Activated naive CD4-positive, alpha-beta T cell treated with anti-CD3 and anti-CD28 coated beads, Interleukin-2, amount 10 ng/mL, durations not matched to agents 7 days and 5 days (primary cell): Measurements from ENCODE around the gene NTNG1.

Source experiments
- CTCF ChIA-PET: fragments of 350-600 bp; sonication (Branson Sonifier 250); formaldehyde crosslinking; loops from one replicate; lab custom pipeline; 2021; ENCODE audit warnings: antibody characterized with exemption; lab: Charles Lee
- DNase-seq: peaks from one replicate; pipeline ENCODE4 v3.0.0-alpha.2; 2020
- H3K27ac Mint-ChIP-seq: one replicate; pipeline ENCODE4 v1.8.0; 2021; ENCODE audit warnings: mild to moderate bottlenecking, moderate library complexity, mixed read lengths
- H3K27me3 Mint-ChIP-seq: one replicate; pipeline ENCODE4 v1.8.0; 2021; ENCODE audit warnings: mild to moderate bottlenecking, mixed read lengths
- H3K36me3 Mint-ChIP-seq: one replicate; pipeline ENCODE4 v1.8.0; 2021; ENCODE audit warnings: mixed read lengths
- H3K4me1 Mint-ChIP-seq: one replicate; pipeline ENCODE4 v1.8.0; 2021; ENCODE audit warnings: mixed read lengths
- H3K4me3 Mint-ChIP-seq: one replicate; pipeline ENCODE4 v1.8.0; 2021; ENCODE audit warnings: mild to moderate bottlenecking, moderate library complexity, mixed read lengths
- H3K9me3 Mint-ChIP-seq: one replicate; pipeline ENCODE4 v1.8.0; 2021; ENCODE audit warnings: mixed read lengths

The NTNG1 gene

DNA sequence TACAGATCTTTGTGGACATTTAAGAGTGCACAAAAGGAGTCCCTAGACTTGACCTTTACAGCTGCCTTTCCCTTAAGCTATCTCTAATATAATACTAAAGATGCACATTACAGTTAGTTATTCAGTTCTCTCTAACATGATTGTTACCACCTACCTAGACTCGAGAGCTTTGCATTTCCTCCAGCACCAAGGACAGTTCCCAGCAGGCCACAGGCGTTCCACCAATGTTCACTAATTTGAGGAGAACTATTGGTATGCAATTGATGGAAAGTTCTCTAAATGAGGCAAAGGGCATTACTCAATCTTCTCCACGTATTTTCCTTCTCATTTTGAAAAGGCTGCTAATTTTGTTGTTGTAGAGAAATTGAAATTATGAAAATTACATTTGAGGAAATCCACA lies 5.4 kb upstream of the NTNG1 start:
- peaks cover 8% of the 10 kb centered on the region for H3K4me1 Mint-ChIP-seq
- no peaks in the 10 kb centered on the region for H3K9me3 Mint-ChIP-seq
- no peak overlapping the region for H3K4me3 Mint-ChIP-seq
- H3K27me3 Mint-ChIP-seq: peaks cover 29% of the 10 kb centered on the region
- CTCF ChIA-PET: interaction anchor here (1.0 kb wide), 1 partner anchor 28 kb away, joined by 5 read pairs; no protein-coding TSS in a partner anchor
- no peak overlapping the region for H3K27ac Mint-ChIP-seq
- DNase-seq: peak; percentile 57
- no peaks in the 10 kb centered on the region for H3K36me3 Mint-ChIP-seq

DNA sequence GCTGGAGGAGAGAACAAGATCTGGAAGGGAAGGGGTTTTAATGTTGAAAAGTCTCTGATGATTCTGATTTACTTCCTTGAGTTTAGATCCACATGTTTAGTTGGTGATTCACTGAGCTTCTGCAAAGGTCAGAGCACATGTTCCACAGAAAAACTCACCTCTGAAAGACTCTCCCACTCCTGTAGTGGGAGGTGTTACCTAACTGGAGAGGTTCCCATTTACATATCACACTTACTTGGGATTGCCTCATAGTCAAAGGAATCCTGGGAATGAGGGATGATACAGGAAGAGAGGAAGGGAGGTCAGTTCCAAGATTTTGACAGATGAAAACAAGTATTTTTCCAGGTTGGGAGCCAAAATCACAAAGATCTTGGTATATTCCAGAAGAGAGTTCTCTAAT lies 2.7 kb upstream of the NTNG1 start:
- peaks cover 45% of the 10 kb centered on the region for H3K27me3 Mint-ChIP-seq
- H3K36me3 Mint-ChIP-seq: no peaks in the 10 kb centered on the region

DNA sequence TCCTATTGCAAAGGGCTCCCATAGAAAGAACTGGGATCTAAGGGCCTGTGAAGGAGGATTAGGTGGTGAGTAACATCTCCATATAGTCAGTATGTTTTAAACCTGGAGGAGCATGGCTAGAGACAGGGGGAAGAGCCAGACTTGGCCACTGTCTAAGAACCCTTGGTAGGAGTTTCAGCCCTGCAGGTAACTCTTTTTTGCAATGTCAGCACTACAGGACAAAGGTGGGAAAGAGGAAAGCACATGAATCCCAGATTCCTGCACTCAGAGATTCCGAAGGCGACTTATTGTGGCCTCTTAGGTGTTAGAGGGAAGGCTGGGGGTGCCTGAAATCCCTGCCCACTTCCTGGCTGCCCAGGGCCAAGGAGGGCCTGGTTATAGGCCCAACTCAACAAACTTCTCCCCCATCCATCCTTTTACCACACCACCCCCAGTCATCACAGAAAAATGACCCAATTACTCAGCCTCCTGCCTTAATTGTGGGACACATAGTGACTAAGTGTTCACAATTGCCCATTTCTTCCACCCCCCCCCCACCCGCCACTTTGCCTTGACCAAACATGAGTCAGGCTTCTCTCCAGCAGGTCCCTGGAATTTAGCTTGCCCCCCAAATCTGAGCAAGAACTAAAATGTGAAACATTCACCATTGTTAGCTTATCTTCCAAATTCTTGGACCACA lies 1.9 kb upstream of the NTNG1 start:
- peaks cover 17% of the 10 kb centered on the region for H3K4me1 Mint-ChIP-seq
- H3K4me3 Mint-ChIP-seq: no peak overlapping the region

More for the DNA sequence above, 2.7 kb upstream of the NTNG1 start:
- no peaks in the 10 kb centered on the region for H3K9me3 Mint-ChIP-seq
- DNase-seq: no peak
- no peak overlapping the region for H3K4me3 Mint-ChIP-seq
- CTCF ChIA-PET: no interaction called here
- no peak overlapping the region for H3K27ac Mint-ChIP-seq
- H3K4me1 Mint-ChIP-seq: peaks cover 17% of the 10 kb centered on the region

DNA sequence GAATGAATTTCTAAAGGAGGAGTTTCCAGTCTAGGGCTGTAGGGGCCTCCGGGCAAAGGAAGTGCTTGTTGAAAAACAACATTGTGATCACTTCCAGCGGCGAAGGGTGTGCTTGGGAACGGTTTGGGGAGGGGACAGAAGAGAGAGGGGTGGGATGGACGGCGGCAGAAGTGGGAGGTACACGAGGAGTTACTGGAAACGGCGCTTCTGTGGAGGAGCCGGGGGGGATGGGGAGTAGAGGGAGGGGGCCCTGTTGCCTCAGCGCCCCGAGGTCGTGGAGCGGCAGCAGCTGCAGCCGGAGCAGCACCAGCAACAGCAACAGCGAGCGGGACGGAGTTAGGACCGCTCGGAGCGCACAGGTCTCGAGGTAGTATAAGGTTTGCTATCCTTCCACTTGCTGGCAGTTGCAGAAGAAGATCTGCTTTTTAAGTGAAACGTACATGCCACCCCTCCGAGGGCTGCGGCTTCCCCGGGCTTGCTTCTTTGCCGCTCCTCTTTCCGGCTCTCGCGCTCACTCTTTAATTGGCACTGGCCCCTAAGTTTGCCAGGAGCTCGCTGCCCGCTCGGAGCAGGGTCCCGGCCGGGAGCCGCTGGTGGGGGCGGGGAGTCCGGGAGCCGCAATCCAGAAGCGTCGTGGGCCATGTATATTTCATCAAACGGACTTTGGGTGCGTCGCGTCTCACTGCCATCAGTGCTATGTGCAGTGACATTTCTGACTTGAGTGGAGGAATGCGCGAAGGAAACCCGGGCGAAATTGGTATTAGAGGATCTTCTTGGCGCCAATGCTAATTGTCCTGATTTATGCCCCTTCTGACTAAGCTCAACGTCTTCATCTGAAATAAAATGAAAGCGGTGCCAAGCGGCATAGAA lies 771 bp upstream of the NTNG1 start:
- Mint-ChIP-seq H3K4me1 (peaks cover 17% of the 10 kb centered on the region), H3K27ac (no peak overlapping the region), H3K36me3 (no peaks in the 10 kb centered on the region), H3K27me3 (peaks cover 45% of the 10 kb centered on the region), H3K9me3 (no peaks in the 10 kb centered on the region), H3K4me3 (peak overlapping the region; percentile 61)
- CTCF ChIA-PET: no interaction called here
- DNase-seq: peak; percentile 32

More for the DNA sequence above, 1.9 kb upstream of the NTNG1 start:
- no peak overlapping the region for H3K27ac Mint-ChIP-seq
- no peaks in the 10 kb centered on the region for H3K36me3 Mint-ChIP-seq
- H3K9me3 Mint-ChIP-seq: no peaks in the 10 kb centered on the region
- no peak for DNase-seq
- CTCF ChIA-PET: no interaction called here
- H3K27me3 Mint-ChIP-seq: peaks cover 45% of the 10 kb centered on the region

DNA sequence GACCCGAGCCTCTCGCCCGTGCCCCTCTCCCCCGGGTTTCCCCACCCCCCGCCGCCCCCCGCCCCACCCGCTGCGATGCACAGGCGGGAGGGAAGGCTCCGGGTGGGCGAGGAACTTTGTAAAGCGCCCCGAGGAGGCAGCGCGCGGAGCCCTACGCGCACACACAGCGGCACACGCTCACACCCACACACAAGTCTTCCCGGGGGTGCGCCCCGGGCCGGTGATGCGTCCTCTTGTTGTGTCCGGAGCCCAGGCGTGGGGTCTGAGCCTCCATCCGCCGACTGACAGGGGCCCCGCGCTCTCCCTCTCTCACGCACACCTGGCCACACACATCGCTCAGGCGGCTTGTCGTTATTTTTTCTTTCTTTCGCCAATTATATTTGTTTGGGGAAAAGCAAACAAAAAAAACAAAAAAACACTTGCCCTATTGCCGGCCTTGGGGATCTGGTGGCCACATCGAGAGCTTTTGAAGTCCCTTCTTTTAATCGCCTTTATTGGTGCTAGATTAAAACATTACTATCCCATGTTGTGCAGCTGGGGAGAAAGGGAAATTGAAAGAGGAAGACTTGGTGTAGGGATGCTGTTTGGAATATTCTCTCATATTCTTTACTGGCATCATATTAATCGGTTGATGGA lies 770 bp downstream of the NTNG1 start:
- Mint-ChIP-seq H3K27me3 (peaks cover 45% of the 10 kb centered on the region), H3K36me3 (no peaks in the 10 kb centered on the region), H3K27ac (no peak overlapping the region), H3K9me3 (no peaks in the 10 kb centered on the region), H3K4me1 (peaks cover 17% of the 10 kb centered on the region), H3K4me3 (peak overlapping the region; percentile 60)
- no peak for DNase-seq
- CTCF ChIA-PET: interaction anchor here (0.6 to 0.9 kb wide), 3 partner anchors 10 to 1170 kb away, joined by 3 to 4 read pairs (median 3); no protein-coding TSS in a partner anchor

DNA sequence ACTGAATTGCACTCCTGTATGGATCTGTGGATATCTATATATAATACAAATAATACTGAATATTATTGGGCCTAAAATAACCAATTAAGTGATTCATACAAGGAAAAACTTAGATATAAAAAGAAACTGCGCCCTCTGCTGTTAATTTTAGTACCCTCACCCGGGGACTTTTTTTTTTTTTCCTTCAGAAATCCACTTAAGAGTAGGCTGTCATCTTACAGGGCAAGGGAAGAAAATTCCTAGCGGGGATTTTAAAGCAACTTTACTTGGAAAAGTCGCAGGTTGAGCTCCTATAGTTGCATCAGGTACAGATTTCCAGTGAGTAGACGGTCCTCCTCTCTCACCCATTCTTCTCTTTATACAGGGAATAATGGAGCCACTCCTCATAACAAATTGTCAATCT lies 1.3 kb downstream of the NTNG1 start:
- DNase-seq: no peak
- H3K9me3 Mint-ChIP-seq: no peaks in the 10 kb centered on the region
- H3K36me3 Mint-ChIP-seq: no peaks in the 10 kb centered on the region
- no peak overlapping the region for H3K27ac Mint-ChIP-seq
- no peak overlapping the region for H3K4me3 Mint-ChIP-seq
- peaks cover 17% of the 10 kb centered on the region for H3K4me1 Mint-ChIP-seq
- CTCF ChIA-PET: interaction anchor here (0.6 to 0.9 kb wide), 3 partner anchors 15 to 1169 kb away, joined by 3 to 4 read pairs (median 4); no protein-coding TSS in a partner anchor
- H3K27me3 Mint-ChIP-seq: peaks cover 45% of the 10 kb centered on the region

DNA sequence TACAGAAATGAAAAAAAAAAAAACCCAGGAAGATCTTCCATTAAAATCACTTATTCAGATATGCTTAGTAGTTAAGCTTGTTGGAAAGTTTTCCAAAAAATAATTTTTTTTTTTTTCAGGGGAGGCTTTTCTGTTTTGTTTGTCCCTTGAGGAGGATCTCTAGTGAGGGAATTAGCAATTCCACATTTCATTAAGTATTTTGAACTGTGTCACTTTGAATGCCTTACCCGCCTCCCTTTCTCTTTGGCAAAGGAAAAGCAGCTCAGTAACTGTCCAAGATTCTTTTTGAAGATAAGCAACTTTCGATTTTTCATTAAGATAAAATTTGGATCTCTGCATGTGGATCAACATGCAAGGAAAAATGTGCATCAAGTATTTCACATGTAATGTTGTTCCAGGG lies 1.8 kb downstream of the NTNG1 start:
- Mint-ChIP-seq H3K27ac (no peak overlapping the region), H3K36me3 (no peaks in the 10 kb centered on the region), H3K4me1 (peaks cover 17% of the 10 kb centered on the region), H3K27me3 (peaks cover 43% of the 10 kb centered on the region), H3K9me3 (no peaks in the 10 kb centered on the region), H3K4me3 (no peak overlapping the region)
- CTCF ChIA-PET: interaction anchor here (0.7 kb wide), 1 partner anchor 21 kb away, joined by 4 read pairs; no protein-coding TSS in a partner anchor
- no peak for DNase-seq

DNA sequence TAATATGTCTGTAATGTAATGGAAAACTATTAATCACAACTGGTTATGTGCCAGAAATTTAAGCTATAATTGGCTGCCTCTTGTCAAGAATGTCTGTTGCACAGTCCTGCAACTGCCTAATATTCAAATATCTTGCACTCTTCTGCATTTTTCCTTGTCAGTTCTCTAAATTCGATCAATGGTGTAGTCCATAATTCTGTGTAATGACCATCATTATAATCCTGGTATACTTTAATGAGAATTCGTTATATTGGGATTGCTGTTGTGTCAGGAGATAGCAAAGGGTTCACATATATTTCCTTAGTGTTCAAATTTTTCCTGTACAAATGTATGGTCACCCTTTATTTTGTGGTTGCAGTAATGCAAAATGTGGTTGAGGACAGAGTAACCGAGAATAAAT lies 4.8 kb downstream of the NTNG1 start:
- H3K4me1 Mint-ChIP-seq: peaks cover 7% of the 10 kb centered on the region
- H3K4me3 Mint-ChIP-seq: no peak overlapping the region
- CTCF ChIA-PET: interaction anchor here (0.7 kb wide), 1 partner anchor 600 kb away, joined by 3 read pairs; no protein-coding TSS in a partner anchor

DNA sequence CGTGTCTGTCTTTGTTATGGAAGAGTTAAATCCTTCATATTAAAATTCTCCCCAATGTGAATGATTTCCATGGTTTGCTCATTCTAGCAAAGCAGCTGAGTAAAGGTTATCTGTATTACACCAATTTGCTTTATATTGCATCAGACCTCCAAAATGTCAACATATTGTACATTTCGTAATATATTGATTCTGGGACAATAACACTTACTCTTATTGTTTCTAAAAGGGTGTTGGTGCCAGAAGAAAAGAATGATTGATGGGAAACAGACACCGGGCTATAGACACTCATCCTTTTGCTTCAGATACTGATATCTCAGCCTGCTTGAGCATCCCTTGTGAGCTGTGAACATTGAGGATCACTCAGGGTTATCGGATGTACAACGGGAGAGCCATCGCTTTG lies 7.0 kb downstream of the NTNG1 start:
- H3K27me3 Mint-ChIP-seq: no peaks in the 10 kb centered on the region
- no peaks in the 10 kb centered on the region for H3K36me3 Mint-ChIP-seq
- H3K9me3 Mint-ChIP-seq: no peaks in the 10 kb centered on the region
- no peak overlapping the region for H3K4me3 Mint-ChIP-seq
- H3K4me1 Mint-ChIP-seq: no peaks in the 10 kb centered on the region
- no peak for DNase-seq
- CTCF ChIA-PET: no interaction called here
- H3K27ac Mint-ChIP-seq: no peak overlapping the region

More for the DNA sequence above, 4.8 kb downstream of the NTNG1 start:
- Mint-ChIP-seq H3K27me3 (peaks cover 15% of the 10 kb centered on the region), H3K27ac (no peak overlapping the region), H3K9me3 (no peaks in the 10 kb centered on the region), H3K36me3 (no peaks in the 10 kb centered on the region)
- DNase-seq: no peak

DNA sequence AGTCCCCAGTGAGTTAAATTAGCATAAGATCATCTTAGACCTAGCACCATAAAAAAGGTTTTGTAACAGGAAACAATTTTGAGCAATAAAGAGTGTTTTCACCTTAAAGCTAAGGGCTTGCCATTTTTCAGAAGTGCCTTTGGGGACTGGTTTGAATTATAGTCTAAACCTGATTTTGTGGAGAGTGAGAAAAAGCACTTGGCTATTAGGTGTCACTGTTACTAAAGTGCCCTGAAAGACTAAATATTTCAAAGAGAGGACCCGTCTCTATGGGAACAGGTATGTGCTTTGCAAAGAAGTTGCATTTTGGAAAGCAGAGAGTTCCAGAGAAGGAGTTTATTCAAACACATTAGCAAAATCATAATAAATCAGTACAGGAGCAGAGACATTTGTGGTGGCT lies 9.1 kb downstream of the NTNG1 start:
- Mint-ChIP-seq H3K27me3 (no peaks in the 10 kb centered on the region), H3K9me3 (no peaks in the 10 kb centered on the region), H3K36me3 (no peaks in the 10 kb centered on the region), H3K4me1 (no peaks in the 10 kb centered on the region), H3K27ac (no peak overlapping the region), H3K4me3 (no peak overlapping the region)
- CTCF ChIA-PET: no interaction called here
- DNase-seq: no peak

DNA sequence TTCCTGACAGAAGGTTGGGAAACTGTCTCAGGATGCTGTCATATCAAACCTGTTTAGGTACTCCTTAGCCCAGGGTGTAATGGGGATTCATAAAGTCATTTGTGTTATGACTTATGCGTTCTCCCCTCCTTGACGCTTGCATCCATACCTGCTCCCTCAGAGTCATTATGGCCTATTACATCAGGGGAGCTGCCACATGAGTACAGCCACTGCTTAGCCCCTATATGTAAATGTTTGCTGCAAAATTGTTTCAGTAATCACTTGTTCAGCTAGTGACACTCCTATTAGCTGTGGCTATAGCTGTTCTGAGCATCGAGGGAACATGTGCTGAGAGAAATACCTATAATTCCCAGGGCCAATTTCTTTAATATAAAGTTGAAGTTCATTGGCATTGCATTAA lies 10.5 kb downstream of the NTNG1 start:
- CTCF ChIA-PET: no interaction called here
- no peaks in the 10 kb centered on the region for H3K27me3 Mint-ChIP-seq
- no peak overlapping the region for H3K27ac Mint-ChIP-seq
- no peak overlapping the region for H3K4me3 Mint-ChIP-seq
- H3K4me1 Mint-ChIP-seq: no peaks in the 10 kb centered on the region
- no peaks in the 10 kb centered on the region for H3K36me3 Mint-ChIP-seq
- no peaks in the 10 kb centered on the region for H3K9me3 Mint-ChIP-seq
- no peak for DNase-seq

DNA sequence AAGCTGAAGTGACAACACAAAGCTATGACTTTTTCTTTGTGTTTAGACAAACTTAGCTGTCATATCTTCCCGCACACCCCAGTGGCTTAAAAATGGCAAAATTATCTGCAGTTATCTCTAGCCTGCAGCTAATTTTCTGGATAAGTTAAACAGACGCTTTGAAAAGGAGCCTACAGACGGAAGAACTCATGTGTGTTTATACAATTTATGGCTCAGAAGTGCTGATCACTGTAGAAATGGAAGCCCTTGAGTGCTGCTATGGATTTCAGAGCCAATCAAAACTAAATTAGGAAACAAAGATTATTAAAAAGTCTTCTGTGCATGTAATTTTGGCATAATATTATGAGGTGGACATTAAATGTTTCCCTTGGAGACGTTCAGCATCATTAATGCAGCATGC lies 11.6 kb downstream of the NTNG1 start:
- H3K36me3 Mint-ChIP-seq: no peaks in the 10 kb centered on the region
- no peak overlapping the region for H3K27ac Mint-ChIP-seq
- no peaks in the 10 kb centered on the region for H3K4me1 Mint-ChIP-seq
- DNase-seq: no peak
- no peaks in the 10 kb centered on the region for H3K27me3 Mint-ChIP-seq
- no peak overlapping the region for H3K4me3 Mint-ChIP-seq
- CTCF ChIA-PET: no interaction called here
- H3K9me3 Mint-ChIP-seq: no peaks in the 10 kb centered on the region

DNA sequence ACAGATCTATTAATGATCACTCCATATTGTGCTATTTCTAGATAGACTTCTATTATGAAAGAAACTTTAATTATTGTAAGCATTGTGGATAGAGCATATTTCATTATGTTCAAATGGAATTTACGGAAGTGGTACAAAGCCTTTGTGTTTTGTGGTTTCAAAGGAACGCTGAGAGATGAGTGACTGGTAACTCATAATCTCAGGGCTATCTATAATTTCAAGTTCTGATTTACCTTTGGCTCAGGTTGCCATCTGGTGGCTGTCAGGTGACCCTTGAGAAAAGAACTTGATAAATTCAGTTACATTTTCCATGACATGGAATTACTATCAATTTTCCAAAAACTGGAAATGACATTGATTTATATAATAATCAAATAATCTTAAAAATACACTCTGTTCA lies 12.2 kb downstream of the NTNG1 start:
- Mint-ChIP-seq H3K4me3 (no peak overlapping the region), H3K27me3 (no peaks in the 10 kb centered on the region), H3K27ac (no peak overlapping the region), H3K36me3 (no peaks in the 10 kb centered on the region), H3K4me1 (no peaks in the 10 kb centered on the region), H3K9me3 (no peaks in the 10 kb centered on the region)
- DNase-seq: no peak
- CTCF ChIA-PET: no interaction called here

DNA sequence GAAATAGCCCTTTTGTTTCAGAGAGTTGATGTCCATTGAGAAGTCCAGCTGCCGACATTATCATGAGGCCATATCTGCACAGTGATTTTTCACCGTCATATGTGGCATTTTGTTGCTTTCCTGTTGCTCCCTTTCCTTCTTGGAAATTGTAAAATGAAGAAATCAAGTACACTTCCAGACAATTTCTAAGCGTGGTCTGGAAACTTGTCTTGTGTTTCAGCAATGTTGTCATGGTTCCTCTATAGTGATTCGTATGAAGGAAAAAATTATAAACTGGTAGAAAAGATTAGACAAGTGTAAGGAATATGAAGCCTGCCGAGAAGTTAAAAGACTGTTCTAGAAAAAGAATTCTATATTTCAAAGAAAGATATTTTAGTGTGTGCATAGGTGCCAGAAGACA lies 17.7 kb downstream of the NTNG1 start:
- CTCF ChIA-PET: no interaction called here
- no peak for DNase-seq
- Mint-ChIP-seq H3K9me3 (no peaks in the 10 kb centered on the region), H3K4me3 (no peak overlapping the region), H3K4me1 (no peaks in the 10 kb centered on the region), H3K36me3 (no peaks in the 10 kb centered on the region), H3K27me3 (no peaks in the 10 kb centered on the region), H3K27ac (no peak overlapping the region)
